GM12875 (cell line): Measurements from ENCODE around the gene EDC3.

Source experiments
- H3K4me3 ChIP-seq: one replicate; pipeline ENCODE4 v1.5.1; 2011; ENCODE audit warnings: low read depth, low read length, control low read depth
- CTCF ChIP-seq: IDR thresholded peaks from 2 replicates; pipeline ENCODE4 v1.5.1; 2011; ENCODE audit warnings: low read depth, mild to moderate bottlenecking, control low read depth, inconsistent platforms, low read length, moderate library complexity, borderline replicate concordance; ENCODE audit not compliant: insufficient read depth

The EDC3 gene

GRCh38 chr15:74625693-74626092, 70.1 kb downstream of the EDC3 start:
- H3K4me3 ChIP-seq, result no peak overlapping the region
- no peak for TF ChIP-seq CTCF

GRCh38 chr15:74624020-74624602, 71.7 kb downstream of the EDC3 start:
- no peak for TF ChIP-seq CTCF
- H3K4me3 ChIP-seq, result no peak overlapping the region

DNA sequence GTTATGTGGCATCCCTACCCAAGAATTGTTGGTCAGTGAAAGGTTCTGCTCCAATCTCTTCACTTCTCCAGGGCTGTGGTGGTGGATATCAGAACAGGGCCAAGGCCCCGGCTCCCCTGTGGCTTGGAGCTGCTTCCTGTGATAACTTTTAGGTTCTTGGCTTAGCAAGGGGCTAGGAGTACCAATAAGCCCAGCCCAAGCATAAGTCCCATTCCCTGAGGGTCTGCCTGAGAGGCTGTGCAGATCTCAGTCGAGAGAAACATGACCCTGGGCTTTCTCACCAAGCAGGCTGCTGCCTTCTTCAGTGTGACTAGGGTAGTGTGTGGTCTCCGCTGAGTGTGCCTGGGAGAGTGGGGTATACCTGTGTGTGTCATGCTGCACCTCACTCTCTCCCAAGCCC, 73.1 kb downstream of the EDC3 start:
- TF ChIP-seq CTCF, result no peak
- H3K4me3 ChIP-seq, result no peak overlapping the region

- TF ChIP-seq CTCF, result no peak
- no peak overlapping the region for H3K4me3 ChIP-seq
These were observed 73.9 kb downstream of the EDC3 start for GRCh38 chr15:74621936-74622335.

DNA sequence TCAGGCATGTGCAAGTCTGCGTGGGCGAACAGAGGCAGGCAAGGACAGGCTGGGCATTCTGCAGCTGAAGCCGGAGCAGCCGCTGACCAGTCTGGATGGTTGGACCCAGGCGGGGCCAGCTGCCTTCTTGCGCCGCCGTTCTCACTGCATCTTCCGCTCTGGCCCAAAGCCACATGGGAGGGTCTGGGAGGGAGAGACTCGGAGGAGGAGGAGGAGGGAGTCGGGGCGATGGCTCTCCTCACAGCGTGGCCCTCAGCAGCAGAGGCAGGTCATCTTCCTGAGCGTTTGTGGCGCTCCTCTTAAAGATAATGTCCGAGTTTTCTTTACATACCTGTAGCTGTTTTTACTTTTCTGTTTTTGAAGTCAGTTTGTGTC, 74.3 kb downstream of the EDC3 start:
- TF ChIP-seq CTCF, result no peak
- no peak overlapping the region for H3K4me3 ChIP-seq

DNA sequence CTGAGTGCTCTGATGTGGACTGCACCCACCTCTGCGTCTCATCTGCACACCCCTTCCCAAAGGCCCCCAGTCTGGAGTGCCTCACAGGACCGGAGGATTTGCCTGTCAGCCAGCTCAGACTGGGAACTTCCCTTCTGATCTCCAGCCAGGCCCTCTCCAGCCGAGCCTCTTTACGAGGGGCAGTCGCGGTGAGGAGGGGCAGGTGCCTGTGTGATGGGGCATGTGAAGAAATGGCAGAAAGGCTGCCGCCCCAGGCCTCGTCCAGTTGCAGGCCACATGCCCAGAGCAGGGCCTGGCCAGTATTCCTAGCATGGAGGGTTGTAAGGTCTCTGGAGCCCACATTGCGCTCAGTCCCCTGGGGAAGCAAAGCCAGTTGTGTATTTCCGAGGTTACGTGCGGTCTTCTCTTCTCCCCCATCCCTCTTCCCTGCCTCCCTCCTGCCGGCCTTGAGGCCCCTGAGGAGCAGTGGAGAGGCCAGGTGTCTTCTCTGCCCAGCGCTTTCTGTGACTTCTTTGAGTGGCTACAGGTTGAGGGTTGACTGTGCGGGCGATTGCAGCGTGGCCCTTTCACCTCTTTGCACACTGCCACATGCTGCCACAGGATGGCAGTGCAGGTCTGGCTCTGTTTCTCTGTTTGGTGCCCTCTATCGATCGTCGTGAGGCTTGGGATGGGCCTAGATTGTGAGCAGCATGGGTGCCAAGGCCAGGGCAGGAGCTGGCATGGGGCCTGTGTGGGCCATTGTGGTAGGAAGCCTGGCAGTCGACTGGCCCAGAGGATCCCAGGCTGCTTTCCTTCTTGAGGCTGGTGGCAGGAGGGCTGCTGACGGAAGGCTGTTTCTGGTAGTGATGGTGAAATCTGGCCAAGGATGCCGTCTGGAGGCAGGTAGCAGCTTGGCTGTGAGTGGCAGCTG, 74.9 kb downstream of the EDC3 start:
- peak; percentile 99 for TF ChIP-seq CTCF
- H3K4me3 ChIP-seq, result no peak overlapping the region
